Ovary (tissue), 3 donors: ENCODE measurements around the gene HPCAL4.

Experiments
- CTCF ChIP-seq, 3 donors: fragments of 450-650 bp in 2 of 3; fragments of 200-600 bp in 1 of 3; IDR thresholded peaks; one replicate each; pipeline versions ENCODE4 v1.5.1 to v1.8.0; 2016 to 2022; ENCODE audit warnings: antibody characterized with exemption in 3 of 3, mild to moderate bottlenecking in 1 of 3
- EP300 ChIP-seq: sonication (generic); formaldehyde crosslinking; IDR thresholded peaks from one replicate; pipeline ENCODE4 v1.6.1; 2017; ENCODE audit warnings: antibody characterized with exemption
- donor health status: DM: no; HTN: no; CAD: no.

- TF ChIP-seq EP300, result no peak
- no peak for TF ChIP-seq CTCF (IDR thresholded peaks at IDR 0.05)
Observed at GRCh38 chr1:39635871-39636210, 55.4 kb downstream of the HPCAL4 start.
